OCI-LY3 (cell line): Measurements from ENCODE around the gene HMGN3.

Experiments
- H2AFZ ChIP-seq: fragments of 200-600, 300-600 bp; shearing (Covaris generic); 2 replicates; pipeline ENCODE4 v1.6.0; 2014; ENCODE audit warnings: antibody characterized with exemption, low read depth, low read length
- H3K27ac ChIP-seq: fragments of 200-600, 300-600 bp; sonication (generic); 2 replicates; pipeline ENCODE4 v1.5.1; 2014; ENCODE audit warnings: mild to moderate bottlenecking, low read length, moderate library complexity, mixed read lengths
- H3K27me3 ChIP-seq: fragments of 200-600, 300-600 bp; sonication (generic); 2 replicates; pipeline ENCODE4 v1.6.1; 2014; ENCODE audit warnings: low read depth, low read length, mixed read lengths
- H3K36me3 ChIP-seq: fragments of 200-600, 300-600 bp; sonication (generic); replicated peaks from 2 replicates; pipeline ENCODE3; 2014; ENCODE audit warnings: low read depth, low read length, mixed read lengths
- H3K4me1 ChIP-seq: fragments of 300-600, 200-600 bp; sonication (generic); 2 replicates; pipeline ENCODE4 v1.6.1; 2014; ENCODE audit warnings: low read length, mixed read lengths
- H3K4me2 ChIP-seq: fragments of 200-600, 300-600 bp; sonication (generic); 2 replicates; pipeline ENCODE4 v1.6.1; 2014; ENCODE audit warnings: low read length, mixed read lengths
- H3K4me3 ChIP-seq: fragments of 300-600, 200-600 bp; sonication (generic); 2 replicates; pipeline ENCODE4 v1.5.1; 2014; ENCODE audit warnings: antibody characterized with exemption, mild to moderate bottlenecking, low read length, moderate library complexity
- H3K79me2 ChIP-seq: fragments of 300-600, 200-600 bp; shearing (Covaris generic); 2 replicates; pipeline ENCODE4 v1.6.1; 2014; ENCODE audit warnings: mild to moderate bottlenecking, low read length, mixed read lengths
- H3K9ac ChIP-seq: fragments of 300-600, 200-600 bp; shearing (Covaris generic); 2 replicates; pipeline ENCODE4 v1.6.0; 2014; ENCODE audit warnings: mild to moderate bottlenecking, low read length, moderate library complexity
- H3K9me3 ChIP-seq: fragments of 200-600, 300-600 bp; shearing (Covaris generic); 2 replicates; pipeline ENCODE4 v1.6.1; 2014; ENCODE audit warnings: low read length, mixed read lengths; ENCODE audit not compliant: insufficient read depth
- H4K20me1 ChIP-seq: fragments of 200-600, 300-600 bp; sonication (generic); 2 replicates; pipeline ENCODE4 v1.6.1; 2016; ENCODE audit warnings: low read length, mixed read lengths; ENCODE audit not compliant: insufficient read depth
- CTCF ChIP-seq: fragments of 200-600, 300-600 bp; sonication (generic); IDR thresholded peaks from 2 replicates; pipeline ENCODE4 v1.5.1; 2014; ENCODE audit warnings: antibody characterized with exemption, low read length, low read depth
- EZH2phosphoT487 ChIP-seq: fragments of 200-600 bp; shearing (Covaris generic); IDR thresholded peaks from 2 replicates; pipeline ENCODE4 v1.6.1; 2018; ENCODE audit warnings: antibody characterized with exemption, mixed run types, low read depth

HMGN3 gene

GRCh38 chr6:79188885-79189480, 45.5 kb downstream of the HMGN3 start:
- no peak overlapping the region for H2AFZ ChIP-seq
- no peak overlapping the region for H3K4me3 ChIP-seq
- TF ChIP-seq EZH2phosphoT487 (no peak), CTCF (no peak)
- H3K4me2 ChIP-seq = no peak overlapping the region
- H3K9ac ChIP-seq = no peak overlapping the region
- H3K27ac ChIP-seq = no peak overlapping the region
- H3K27me3 ChIP-seq = no peaks in the 10 kb centered on the region
- 0 out of 2 replicates have a peak, but pooled peaks cover 10% of the 10 kb centered on the region for H3K9me3 ChIP-seq
- H4K20me1 ChIP-seq = no peaks in the 10 kb centered on the region
- no peaks in the 10 kb centered on the region for H3K4me1 ChIP-seq
- no peaks in the 10 kb centered on the region for H3K36me3 ChIP-seq
- no peaks in the 10 kb centered on the region for H3K79me2 ChIP-seq

GRCh38 chr6:79188107-79188506, 46.4 kb downstream of the HMGN3 start:
- Histone ChIP-seq H3K27me3 (no peaks in the 10 kb centered on the region), H4K20me1 (no peaks in the 10 kb centered on the region), H3K4me1 (no peaks in the 10 kb centered on the region), H3K36me3 (no peaks in the 10 kb centered on the region), H3K79me2 (no peaks in the 10 kb centered on the region), H2AFZ (no peak overlapping the region), H3K9me3 (0 out of 2 replicates have a peak, but pooled peaks cover 10% of the 10 kb centered on the region), H3K9ac (no peak overlapping the region), H3K4me2 (no peak overlapping the region), H3K4me3 (no peak overlapping the region), H3K27ac (no peak overlapping the region)
- no peak for TF ChIP-seq CTCF
- TF ChIP-seq EZH2phosphoT487 = no peak

- no peaks in the 10 kb centered on the region for H4K20me1 ChIP-seq
- TF ChIP-seq EZH2phosphoT487 (no peak), CTCF (no peak)
- H3K4me1 ChIP-seq = no peaks in the 10 kb centered on the region
- no peak overlapping the region for H3K27ac ChIP-seq
- no peak overlapping the region for H3K4me3 ChIP-seq
- H3K4me2 ChIP-seq = no peak overlapping the region
- H3K9me3 ChIP-seq = 0 out of 2 replicates have a peak, but pooled peaks cover 7% of the 10 kb centered on the region
- H2AFZ ChIP-seq = peak overlapping the region; percentile 28
- H3K9ac ChIP-seq = no peak overlapping the region
- no peaks in the 10 kb centered on the region for H3K79me2 ChIP-seq
- no peaks in the 10 kb centered on the region for H3K27me3 ChIP-seq
- H3K36me3 ChIP-seq = no peaks in the 10 kb centered on the region
Observed at GRCh38 chr6:79186564-79186963, 47.9 kb downstream of the HMGN3 start.

- Histone ChIP-seq H4K20me1 (no peaks in the 10 kb centered on the region), H3K9ac (no peak overlapping the region), H3K4me2 (no peak overlapping the region), H3K27ac (no peak overlapping the region), H3K36me3 (no peaks in the 10 kb centered on the region), H3K27me3 (no peaks in the 10 kb centered on the region), H2AFZ (no peak overlapping the region), H3K79me2 (no peaks in the 10 kb centered on the region), H3K4me1 (no peaks in the 10 kb centered on the region), H3K9me3 (no peaks in the 10 kb centered on the region), H3K4me3 (no peak overlapping the region)
- TF ChIP-seq EZH2phosphoT487 = no peak
- TF ChIP-seq CTCF = no peak
Observed at GRCh38 chr6:79184641-79185040, 49.8 kb downstream of the HMGN3 start.
